GM23338 (cell line): Measurements from ENCODE around the gene FNIP2. TPM values are rescaled to one million over a fixed set of nuclear protein-coding genes. Genes with fewer than 3 reads are reported as not detected.
"Not testable (repeated sequence)": the region's sequence is repeated elsewhere in the genome, so short reads cannot be mapped to it uniquely, and the experiment has no call there.

Experiments used
- ATAC-seq: fragments of 200-7000 bp; cut with Tn5 transposase; 3 replicates; pipeline ENCODE4 v1.9.1; 2020
- DNase-seq: peaks from one replicate; pipeline ENCODE4 v3.0.0-alpha.2; 2015; ENCODE audit warnings: low spot score
- H2AFZ ChIP-seq: fragments of 200-600 bp; sonication (generic); 2 replicates; pipeline ENCODE4 v1.8.0; 2016; ENCODE audit warnings: antibody characterized with exemption, mild to moderate bottlenecking, moderate library complexity
- H3F3A ChIP-seq: fragments of 200-600 bp; sonication (generic); replicated peaks from 2 replicates; pipeline ENCODE4 v1.8.0; 2017; ENCODE audit warnings: antibody characterized with exemption, mixed run types, low read depth
- H3K27ac ChIP-seq: fragments of 200-600 bp; sonication (generic); 2 replicates; pipeline ENCODE4 v1.6.1; 2016; ENCODE audit warnings: low read depth
- H3K27me3 ChIP-seq: fragments of 200-600 bp; sonication (generic); 2 replicates; pipeline ENCODE4 v1.8.0; 2016; ENCODE audit warnings: mild to moderate bottlenecking, mixed run types, moderate library complexity; ENCODE audit not compliant: insufficient read depth
- H3K36me3 ChIP-seq: fragments of 200-600 bp; sonication (generic); 2 replicates; pipeline ENCODE4 v1.8.0; 2016; ENCODE audit warnings: mild to moderate bottlenecking; ENCODE audit not compliant: insufficient read depth
- H3K4me1 ChIP-seq: fragments of 200-600 bp; sonication (generic); 2 replicates; pipeline ENCODE4 v1.8.0; 2016; ENCODE audit warnings: mild to moderate bottlenecking, moderate library complexity; ENCODE audit not compliant: insufficient read depth
- H3K4me2 ChIP-seq: fragments of 200-600 bp; sonication (generic); 2 replicates; pipeline ENCODE4 v1.7.1; 2017; ENCODE audit warnings: mixed run types
- H3K4me3 ChIP-seq: fragments of 200-600 bp; sonication (generic); 2 replicates; pipeline ENCODE4 v1.6.1; 2016; ENCODE audit warnings: mixed run types
- H3K79me2 ChIP-seq: fragments of 200-600 bp; sonication (generic); replicated peaks from 2 replicates; pipeline ENCODE4 v1.8.0; 2017; ENCODE audit warnings: mild to moderate bottlenecking; ENCODE audit not compliant: insufficient read depth
- H3K9me2 ChIP-seq: fragments of 200-600 bp; sonication (generic); 2 replicates; pipeline ENCODE4 v1.8.0; 2017; ENCODE audit not compliant: insufficient read depth
- H4K20me1 ChIP-seq: fragments of 200-600 bp; sonication (generic); replicated peaks from 2 replicates; pipeline ENCODE4 v1.8.0; 2017; ENCODE audit warnings: mild to moderate bottlenecking; ENCODE audit not compliant: insufficient read depth
- H3K27ac Mint-ChIP-seq: 2 replicates; pipeline ENCODE4 v1.8.0; 2020; ENCODE audit warnings: inconsistent platforms, mild to moderate bottlenecking, moderate library complexity, mixed read lengths
- H3K27me3 Mint-ChIP-seq: 3 replicates; pipeline ENCODE4 v1.8.0; 2022; ENCODE audit warnings: low read depth, mild to moderate bottlenecking, moderate library complexity, mixed read lengths, inconsistent platforms; ENCODE audit not compliant: insufficient read depth, poor library complexity
- H3K36me3 Mint-ChIP-seq: 3 replicates; pipeline ENCODE4 v1.8.0; 2021; ENCODE audit warnings: low read depth, mild to moderate bottlenecking, inconsistent platforms, moderate library complexity, mixed read lengths
- H3K4me1 Mint-ChIP-seq: 3 replicates; pipeline ENCODE4 v1.8.0; 2020; ENCODE audit warnings: mild to moderate bottlenecking, inconsistent platforms, mixed read lengths
- H3K4me3 Mint-ChIP-seq: 3 replicates; pipeline ENCODE4 v1.8.0; 2021; ENCODE audit warnings: moderate library complexity, mild to moderate bottlenecking, inconsistent platforms, mixed read lengths
- H3K9me3 Mint-ChIP-seq: 3 replicates; pipeline ENCODE4 v1.8.0; 2020; ENCODE audit warnings: moderate library complexity, mild to moderate bottlenecking, inconsistent platforms, mixed read lengths
- CREB1 ChIP-seq: fragments of 250-450 bp; sonication (Bioruptor Pico); IDR thresholded peaks from 2 replicates; pipeline ENCODE4 v1.5.0; 2020; ENCODE audit warnings: low read depth, mild to moderate bottlenecking, moderate library complexity
- NANOG ChIP-seq: IDR thresholded peaks from 2 replicates; pipeline ENCODE4 v1.6.1; 2016; ENCODE audit warnings: antibody characterized with exemption, borderline replicate concordance
- POLR2AphosphoS5 ChIP-seq: IDR thresholded peaks from 2 replicates; pipeline ENCODE4 v1.6.1; 2016; ENCODE audit warnings: antibody characterized with exemption, low read depth
- STAT1 ChIP-seq: IDR thresholded peaks from one replicate; pipeline ENCODE4 v1.6.1; 2016; ENCODE audit warnings: antibody characterized with exemption; ENCODE audit not compliant: unreplicated experiment
- ZNF114 ChIP-seq: fragments of 250-450 bp; sonication (Bioruptor Pico); IDR thresholded peaks from 2 replicates; pipeline ENCODE4 v1.5.0; 2020; ENCODE audit warnings: mild to moderate bottlenecking, moderate library complexity
- polyA plus RNA-seq: library from polyadenylated mRNA; unstranded; fragments of >200 nt; fragmentation: Nextera tagmentation; extraction: Ambion mirVana; gene quantifications from 2 replicates; pipeline ENCODE4 v1.2.1, GENCODE V29; 2016
- total RNA-seq: library from RNA; depleted of rRNA; stranded (reverse); fragments of >200 nt; shearing (Covaris generic); gene quantifications from 2 replicates; pipeline ENCODE4 v1.2.3, GENCODE V29; 2014
- TF ChIP-seq, protein P1 (sequence below): IDR thresholded peaks from 2 replicates; pipeline ENCODE4 v1.6.1; 2016; ENCODE audit warnings: antibody characterized with exemption

FNIP2 gene
- total and polyA plus RNA-seq, 2 experiments from 2014 or later, result 2.7 to 17.2 TPM

DNA sequence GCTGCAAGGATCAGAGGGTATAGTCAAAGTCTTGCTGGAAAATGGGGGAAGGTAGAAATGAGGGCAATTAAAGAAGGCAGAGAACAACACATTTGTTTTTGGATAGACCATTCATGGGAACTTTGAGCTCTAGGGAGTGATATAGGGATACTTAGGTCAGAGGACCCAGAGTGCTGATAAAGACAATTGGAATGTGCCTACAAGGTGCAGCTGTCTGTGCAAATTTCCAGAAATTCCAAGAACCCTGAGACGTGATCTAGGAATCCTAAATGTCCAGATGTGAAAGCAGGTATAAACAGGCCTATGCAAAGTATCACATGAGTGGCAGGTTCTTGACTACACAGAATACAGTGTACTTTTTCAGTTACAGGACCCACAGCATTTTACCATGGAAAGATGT, 24.2 kb downstream of the FNIP2 start:
- H3K36me3 Mint-ChIP-seq, result no peaks in the 10 kb centered on the region
- H3F3A ChIP-seq, result no peaks in the 10 kb centered on the region
- no peak overlapping the region for H3K4me3 Mint-ChIP-seq
- no peak overlapping the region for H3K4me2 ChIP-seq
- no peak overlapping the region; the same call in 1 of the 2 replicates for H3K27ac Mint-ChIP-seq
- no peaks in the 10 kb centered on the region for H3K9me3 Mint-ChIP-seq
- H4K20me1 ChIP-seq, result no peaks in the 10 kb centered on the region
- DNase-seq (no peak), ATAC-seq (no peak)
- H3K36me3 ChIP-seq, result no peaks in the 10 kb centered on the region
- H3K79me2 ChIP-seq, result peaks cover 32% of the 10 kb centered on the region
- no peak overlapping the region for H2AFZ ChIP-seq
- H3K27me3 Mint-ChIP-seq, result no peaks in the 10 kb centered on the region
- H3K4me1 Mint-ChIP-seq, result peaks cover 20% of the 10 kb centered on the region
- no peaks in the 10 kb centered on the region for H3K27me3 ChIP-seq
- no peaks in the 10 kb centered on the region for H3K4me1 ChIP-seq
- H3K4me3 ChIP-seq, result no peak overlapping the region
- TF ChIP-seq CREB1 (CRISPR knock-in tag) (no peak), ZNF114 (no peak), STAT1 (no peak), POLR2AphosphoS5 (no peak)
- H3K27ac ChIP-seq, result peak overlapping the region; percentile 35; the same call in 1 of the 2 replicates
- H3K9me2 ChIP-seq, result no peaks in the 10 kb centered on the region

DNA sequence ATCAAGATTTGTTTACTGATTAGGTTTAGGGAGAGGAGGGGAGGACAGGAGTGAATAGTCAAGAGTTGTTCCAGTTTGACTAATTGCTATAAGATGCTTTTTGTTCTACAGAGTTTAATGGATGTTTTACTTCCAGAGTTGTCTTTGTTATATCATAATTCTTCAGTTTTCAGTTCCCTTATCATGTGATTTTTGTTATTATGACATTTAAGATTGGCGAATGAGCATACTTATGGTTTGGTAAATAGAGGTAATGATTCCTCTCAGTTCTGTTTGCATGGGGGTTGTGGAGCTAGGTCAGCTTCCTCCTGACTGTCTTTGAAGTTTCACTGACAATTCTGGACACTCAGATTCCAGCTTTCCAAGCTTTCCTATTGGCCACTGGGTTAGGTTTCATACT, 24.6 kb downstream of the FNIP2 start:
- not testable (repeated sequence) for H3K36me3 ChIP-seq, H3K27me3 ChIP-seq, H3K36me3 Mint-ChIP-seq, H2AFZ ChIP-seq, H3K27ac ChIP-seq, H3K4me3 Mint-ChIP-seq, H3K27ac Mint-ChIP-seq, H3K27me3 Mint-ChIP-seq, H3K9me2 ChIP-seq, ATAC-seq, H3F3A ChIP-seq, H3K4me3 ChIP-seq, DNase-seq, H4K20me1 ChIP-seq, H3K4me2 ChIP-seq, H3K4me1 ChIP-seq, H3K9me3 Mint-ChIP-seq
- peaks cover 28% of the 10 kb centered on the region for H3K79me2 ChIP-seq
- peaks cover 16% of the 10 kb centered on the region for H3K4me1 Mint-ChIP-seq

DNA sequence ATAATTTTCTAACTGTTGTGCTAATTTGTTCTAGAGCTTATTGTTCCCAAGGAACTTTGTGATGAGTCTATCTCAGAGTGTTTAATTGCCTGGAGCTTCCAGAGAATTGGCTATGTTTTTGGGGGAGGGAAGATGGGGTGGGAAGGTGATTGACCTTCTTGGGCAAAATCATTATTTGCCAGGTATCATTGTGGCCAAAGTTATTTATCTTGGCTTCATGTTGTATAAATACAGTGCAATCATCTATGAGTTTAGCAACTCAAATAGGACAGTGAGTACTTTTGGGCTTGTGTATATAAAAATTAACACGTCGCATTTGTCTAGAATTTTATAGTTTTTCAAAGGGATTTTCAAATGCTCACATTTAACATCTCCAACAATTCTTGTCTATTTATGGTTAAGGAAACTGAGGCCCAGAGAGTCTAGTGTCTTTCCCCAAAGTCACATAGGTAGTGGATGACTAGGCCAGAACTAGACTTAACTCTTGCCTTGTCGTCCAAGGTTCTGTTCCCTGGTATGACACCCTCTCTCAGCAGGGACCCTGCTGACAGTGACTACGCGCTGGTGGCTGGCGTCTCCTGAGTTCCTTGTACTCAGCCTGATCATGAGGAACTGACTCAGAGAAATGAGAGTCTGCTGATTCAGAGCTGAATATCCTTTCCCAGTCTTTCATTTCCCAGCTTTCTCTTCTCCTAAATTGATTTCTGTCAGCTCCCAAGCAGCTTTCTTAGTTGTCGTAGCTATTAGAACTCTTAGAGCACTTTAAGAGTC, 27.7 kb downstream of the FNIP2 start:
- Histone ChIP-seq H3K9me2 (no peaks in the 10 kb centered on the region), H3K27ac (no peak overlapping the region), H3K4me2 (no peak overlapping the region), H4K20me1 (no peaks in the 10 kb centered on the region), H3K27me3 (no peaks in the 10 kb centered on the region), H3K36me3 (no peaks in the 10 kb centered on the region), H2AFZ (no peak overlapping the region), H3K4me1 (peaks cover 10% of the 10 kb centered on the region; the same call in 1 of the 2 replicates), H3K4me3 (no peak overlapping the region), H3K79me2 (peaks cover 10% of the 10 kb centered on the region), H3F3A (no peaks in the 10 kb centered on the region)
- DNase-seq, result no peak
- Mint-ChIP-seq H3K36me3 (no peaks in the 10 kb centered on the region), H3K27ac (no peak overlapping the region), H3K4me1 (peaks cover 25% of the 10 kb centered on the region), H3K9me3 (no peaks in the 10 kb centered on the region), H3K4me3 (no peak overlapping the region), H3K27me3 (no peaks in the 10 kb centered on the region)
- ATAC-seq, result no peak
- TF ChIP-seq, protein P1, sequence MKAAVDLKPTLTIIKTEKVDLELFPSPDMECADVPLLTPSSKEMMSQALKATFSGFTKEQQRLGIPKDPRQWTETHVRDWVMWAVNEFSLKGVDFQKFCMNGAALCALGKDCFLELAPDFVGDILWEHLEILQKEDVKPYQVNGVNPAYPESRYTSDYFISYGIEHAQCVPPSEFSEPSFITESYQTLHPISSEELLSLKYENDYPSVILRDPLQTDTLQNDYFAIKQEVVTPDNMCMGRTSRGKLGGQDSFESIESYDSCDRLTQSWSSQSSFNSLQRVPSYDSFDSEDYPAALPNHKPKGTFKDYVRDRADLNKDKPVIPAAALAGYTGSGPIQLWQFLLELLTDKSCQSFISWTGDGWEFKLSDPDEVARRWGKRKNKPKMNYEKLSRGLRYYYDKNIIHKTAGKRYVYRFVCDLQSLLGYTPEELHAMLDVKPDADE, result no peak
- TF ChIP-seq POLR2AphosphoS5, result no peak
- no peak for TF ChIP-seq CREB1 (CRISPR knock-in tag)
- no peak for TF ChIP-seq NANOG
- no peak for TF ChIP-seq ZNF114
